HG02885 (cell line): ENCODE results near the gene SLC27A4.

ENCODE experiments used
- ATAC-seq: cut with Tn5 transposase; IDR thresholded peaks from one replicate; pipeline ENCODE4 v1.9.1; 2021; ENCODE audit warnings: mild to moderate bottlenecking; ENCODE audit not compliant: unreplicated experiment, poor library complexity

Gene SLC27A4

GRCh38 chr9:128339761-128340690 is at the start of gene SLC27A4:
Gene SLC27A4 (plus strand): TSS chr9:128340527. CDS start chr9:128343133, 2,606 bp downstream.
- ATAC-seq = peak; percentile 86

GRCh38 chr9:128292009-128292408 is 48.3 kb upstream of the SLC27A4 start:
- no peak for ATAC-seq

GRCh38 chr9:128293091-128293490 is 47.2 kb upstream of the SLC27A4 start:
- ATAC-seq = no peak

- ATAC-seq = no peak
Observed at GRCh38 chr9:128294142-128294541, 46.2 kb upstream of the SLC27A4 start.

GRCh38 chr9:128296340-128297220 is 43.7 kb upstream of the SLC27A4 start:
- no peak for ATAC-seq

- ATAC-seq = no peak
Observed at GRCh38 chr9:128297221-128297773, 43.0 kb upstream of the SLC27A4 start.

GRCh38 chr9:128298535-128299482 is 41.5 kb upstream of the SLC27A4 start:
- ATAC-seq = no peak

GRCh38 chr9:128304136-128304970 is 36.0 kb upstream of the SLC27A4 start:
- no peak for ATAC-seq

- no peak for ATAC-seq
Observed at GRCh38 chr9:128304971-128305288, 35.4 kb upstream of the SLC27A4 start.

- ATAC-seq = no peak
Observed at GRCh38 chr9:128309551-128309950, 30.8 kb upstream of the SLC27A4 start.

- ATAC-seq = no peak
Observed at GRCh38 chr9:128310461-128310860, 29.9 kb upstream of the SLC27A4 start.

GRCh38 chr9:128314697-128315096 is 25.6 kb upstream of the SLC27A4 start:
- no peak for ATAC-seq

- ATAC-seq = no peak
Observed at GRCh38 chr9:128316421-128316820, 23.9 kb upstream of the SLC27A4 start.

- no peak for ATAC-seq
Observed at GRCh38 chr9:128317629-128318028, 22.7 kb upstream of the SLC27A4 start.

- no peak for ATAC-seq
Observed at GRCh38 chr9:128321343-128321742, 19.0 kb upstream of the SLC27A4 start.

- ATAC-seq = peak; percentile 22
Observed at GRCh38 chr9:128321879-128322403, 18.4 kb upstream of the SLC27A4 start.

- peak; percentile 79 for ATAC-seq
Observed at GRCh38 chr9:128322404-128323211, 17.7 kb upstream of the SLC27A4 start, which contains the start of the genes COQ4 and TRUB2. Gene COQ4 (plus strand): TSS chr9:128322839. CDS start chr9:128322859, 20 bp downstream. Gene TRUB2 (minus strand): TSS chr9:128322447. CDS start chr9:128322408, 39 bp downstream.
